ENCODE results near the gene CIBAR2. TPM values are rescaled to one million over a fixed set of nuclear protein-coding genes. Genes with fewer than 3 reads are reported as not detected.
"Not testable (repeated sequence)": the region's sequence is repeated elsewhere in the genome, so short reads cannot be mapped to it uniquely, and the experiment has no call there.

Gene CIBAR2
- total RNA-seq, 2 donors from 2014 or later, result not detected

GRCh38 chr16:85062845-85063244 is 49.4 kb downstream of the CIBAR2 start:
- no peak for ATAC-seq
- peaks cover 4% of the 10 kb centered on the region for H3K36me3 Mint-ChIP-seq (ENCODE audit: low read depth)
- peak overlapping the region; percentile 43 for H3K27ac Mint-ChIP-seq
- H3K9me3 ChIP-seq (ENCODE audit: control insufficient read depth, low read length, poor library complexity, severe bottlenecking), result no peaks in the 10 kb centered on the region
- H3K27me3 Mint-ChIP-seq, result no peaks in the 10 kb centered on the region
- DNase-seq, result no peak
- H3K4me3 Mint-ChIP-seq, result no peak overlapping the region
- H3K4me1 Mint-ChIP-seq, result peaks cover 13% of the 10 kb centered on the region

GRCh38 chr16:85062323-85062722 is 49.9 kb downstream of the CIBAR2 start:
- Mint-ChIP-seq H3K27ac (no peak overlapping the region), H3K36me3 (ENCODE audit: low read depth) (peaks cover 4% of the 10 kb centered on the region), H3K4me3 (no peak overlapping the region), H3K4me1 (peaks cover 16% of the 10 kb centered on the region), H3K27me3 (no peaks in the 10 kb centered on the region)
- DNase-seq, result no peak
- no peak for ATAC-seq
- no peaks in the 10 kb centered on the region for H3K9me3 ChIP-seq (ENCODE audit: control insufficient read depth, low read length, poor library complexity, severe bottlenecking)

- Mint-ChIP-seq H3K27ac (peak overlapping the region; percentile 45), H3K4me3 (peak overlapping the region; percentile 28), H3K4me1 (peaks cover 23% of the 10 kb centered on the region), H3K36me3 (ENCODE audit: low read depth) (peaks cover 4% of the 10 kb centered on the region), H3K27me3 (no peaks in the 10 kb centered on the region)
- H3K9me3 ChIP-seq (ENCODE audit: control insufficient read depth, low read length, poor library complexity, severe bottlenecking), result no peaks in the 10 kb centered on the region
- ATAC-seq (peak; percentile 57), DNase-seq (no peak)
Observed at GRCh38 chr16:85061566-85061965, 50.7 kb downstream of the CIBAR2 start.

DNA sequence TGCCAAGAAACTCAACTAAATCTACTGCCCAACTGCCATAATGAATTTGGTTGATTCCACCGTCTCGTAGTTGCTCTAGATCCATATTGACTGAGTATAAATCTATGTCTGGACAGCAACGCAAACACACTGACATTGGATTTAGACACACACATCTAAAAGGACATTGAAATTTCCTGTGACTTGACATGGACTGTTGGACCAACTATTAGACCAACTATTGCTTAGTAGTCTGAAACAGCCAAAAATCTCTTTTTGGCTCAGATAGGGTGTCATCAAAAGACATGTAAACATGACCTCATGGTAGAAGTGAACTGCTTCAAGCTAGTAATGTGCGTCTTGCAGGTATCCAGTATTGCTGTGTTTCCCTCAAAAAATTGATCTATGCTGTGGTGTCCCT is 53.4 kb downstream of the CIBAR2 start:
- Mint-ChIP-seq H3K27ac (no peak overlapping the region), H3K27me3 (no peaks in the 10 kb centered on the region), H3K4me3 (no peak overlapping the region), H3K36me3 (ENCODE audit: low read depth) (no peaks in the 10 kb centered on the region), H3K4me1 (peaks cover 38% of the 10 kb centered on the region)
- H3K9me3 ChIP-seq (ENCODE audit: control insufficient read depth, low read length, poor library complexity, severe bottlenecking), result no peaks in the 10 kb centered on the region
- ATAC-seq (no peak), DNase-seq (no peak)

- Mint-ChIP-seq H3K27me3 (no peaks in the 10 kb centered on the region), H3K4me1 (peaks cover 38% of the 10 kb centered on the region), H3K27ac (peak overlapping the region; percentile 98), H3K36me3 (ENCODE audit: low read depth) (no peaks in the 10 kb centered on the region), H3K4me3 (peak overlapping the region; percentile 12)
- DNase-seq, result no peak
- no peak for ATAC-seq
- H3K9me3 ChIP-seq (ENCODE audit: control insufficient read depth, low read length, poor library complexity, severe bottlenecking), result no peaks in the 10 kb centered on the region
Observed at GRCh38 chr16:85057948-85058347, 54.3 kb downstream of the CIBAR2 start.

- ATAC-seq (no peak), DNase-seq (no peak)
- H3K4me1 Mint-ChIP-seq, result peaks cover 35% of the 10 kb centered on the region
- peak overlapping the region; percentile 98 for H3K27ac Mint-ChIP-seq
- no peaks in the 10 kb centered on the region for H3K36me3 Mint-ChIP-seq (ENCODE audit: low read depth)
- H3K9me3 ChIP-seq (ENCODE audit: control insufficient read depth, low read length, poor library complexity, severe bottlenecking), result no peaks in the 10 kb centered on the region
- H3K27me3 Mint-ChIP-seq, result no peaks in the 10 kb centered on the region
- peak overlapping the region; percentile 89 for H3K4me3 Mint-ChIP-seq
Observed at GRCh38 chr16:85057212-85057889, 54.9 kb downstream of the CIBAR2 start.

DNA sequence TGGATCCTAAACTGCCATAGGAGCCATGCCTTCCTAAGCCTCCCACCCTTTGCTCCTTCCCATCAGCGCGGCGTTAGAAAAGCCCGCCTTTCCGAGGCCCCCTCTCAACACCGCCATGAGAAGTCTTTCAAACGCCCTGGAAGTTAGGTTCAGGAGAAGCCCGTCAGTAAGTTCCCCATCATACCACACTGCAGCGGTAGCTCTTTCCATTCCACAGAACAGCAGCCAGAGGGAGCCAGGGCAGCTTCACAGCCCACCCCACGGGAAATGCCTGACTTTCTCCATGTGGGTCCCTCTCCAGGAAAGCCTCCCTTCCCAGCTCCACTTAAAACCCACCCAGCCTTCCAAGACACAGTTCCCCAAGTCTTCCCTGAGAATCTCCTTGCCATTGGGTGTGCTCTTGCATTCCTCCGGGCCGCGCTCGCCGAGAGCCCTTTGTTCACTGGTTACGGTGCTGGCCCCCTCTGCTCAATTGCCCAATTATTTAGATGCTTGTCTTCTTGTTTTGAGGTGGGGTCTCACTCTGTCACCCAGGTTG is 56.0 kb downstream of the CIBAR2 start:
- DNase-seq, result no peak
- no peaks in the 10 kb centered on the region for H3K36me3 Mint-ChIP-seq (ENCODE audit: low read depth)
- H3K4me3 Mint-ChIP-seq, result peak overlapping the region; percentile 89
- H3K27ac Mint-ChIP-seq, result peak overlapping the region; percentile 98
- no peaks in the 10 kb centered on the region for H3K9me3 ChIP-seq (ENCODE audit: control insufficient read depth, low read length, poor library complexity, severe bottlenecking)
- peaks cover 35% of the 10 kb centered on the region for H3K4me1 Mint-ChIP-seq
- no peak for ATAC-seq
- H3K27me3 Mint-ChIP-seq, result no peaks in the 10 kb centered on the region

DNA sequence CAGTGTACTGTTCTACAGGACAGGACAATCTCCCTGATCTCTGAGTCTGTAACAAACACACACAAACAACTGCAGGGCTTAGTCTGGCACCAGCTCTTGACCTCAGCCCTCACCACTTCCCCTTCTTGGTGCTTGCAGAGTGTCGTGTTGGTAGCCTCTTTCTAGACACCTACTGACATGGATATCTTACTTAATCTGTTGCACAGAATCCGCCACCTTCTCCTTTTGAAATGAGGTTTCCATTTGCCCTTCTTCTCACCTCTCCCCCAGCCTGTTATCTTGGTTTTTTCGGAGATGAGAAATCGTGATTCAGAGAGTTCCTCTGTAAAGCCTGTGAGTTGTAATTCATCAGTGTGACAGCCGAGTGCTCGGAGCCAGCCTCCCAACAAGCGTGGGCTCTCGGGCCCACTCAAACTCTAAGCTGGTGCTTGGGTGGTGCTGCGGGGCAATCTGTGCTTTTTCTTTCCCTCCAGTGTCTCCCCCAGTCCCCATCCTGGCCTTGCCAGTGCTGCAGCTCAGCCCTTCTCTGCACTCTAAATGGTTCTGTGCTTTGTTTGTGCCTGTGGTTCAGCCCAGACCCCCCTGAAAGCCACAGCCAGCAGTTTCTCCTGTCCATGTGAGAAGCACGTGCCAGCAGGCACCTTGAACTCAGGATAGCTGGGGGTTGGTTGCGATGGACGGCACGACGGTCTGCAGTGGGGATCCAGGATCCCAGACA is 56.6 kb downstream of the CIBAR2 start:
- no peaks in the 10 kb centered on the region for H3K36me3 Mint-ChIP-seq (ENCODE audit: low read depth)
- peak overlapping the region; percentile 98 for H3K27ac Mint-ChIP-seq
- ATAC-seq (peak; percentile 95), DNase-seq (peak in 2 of 3 donors; percentile 41 to 49)
- peak overlapping the region; percentile 89 for H3K4me3 Mint-ChIP-seq
- no peaks in the 10 kb centered on the region for H3K9me3 ChIP-seq (ENCODE audit: control insufficient read depth, low read length, poor library complexity, severe bottlenecking)
- no peaks in the 10 kb centered on the region for H3K27me3 Mint-ChIP-seq
- H3K4me1 Mint-ChIP-seq, result peaks cover 37% of the 10 kb centered on the region

GRCh38 chr16:85054948-85055492 is 57.3 kb downstream of the CIBAR2 start:
- H3K9me3 ChIP-seq (ENCODE audit: control insufficient read depth, low read length, poor library complexity, severe bottlenecking), result no peaks in the 10 kb centered on the region
- H3K4me3 Mint-ChIP-seq, result peak overlapping the region; percentile 89
- H3K36me3 Mint-ChIP-seq (ENCODE audit: low read depth), result no peaks in the 10 kb centered on the region
- peak overlapping the region; percentile 98 for H3K27ac Mint-ChIP-seq
- H3K4me1 Mint-ChIP-seq, result peaks cover 39% of the 10 kb centered on the region
- DNase-seq, result no peak
- no peak for ATAC-seq
- no peaks in the 10 kb centered on the region for H3K27me3 Mint-ChIP-seq

DNA sequence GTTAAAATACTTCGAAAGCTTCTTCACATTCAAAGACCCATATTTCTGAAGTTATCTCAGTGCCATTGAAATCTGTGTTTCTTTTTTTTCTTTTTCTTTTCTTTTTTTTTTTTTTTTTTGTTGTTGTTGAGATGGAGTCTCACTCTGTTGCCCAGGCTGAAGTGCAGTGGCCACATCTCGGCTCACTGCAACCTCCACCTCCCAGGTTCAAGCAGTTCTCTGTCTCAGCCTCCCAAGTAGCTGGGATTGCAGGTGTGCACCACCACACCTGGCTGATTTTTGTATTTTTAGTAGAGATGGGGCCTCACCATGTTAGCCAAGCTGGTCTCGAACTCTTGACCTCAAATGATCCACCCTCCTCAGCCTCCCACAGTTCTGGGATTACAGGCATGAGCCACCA is 58.0 kb downstream of the CIBAR2 start:
- H3K27me3 Mint-ChIP-seq; ATAC-seq; H3K4me3 Mint-ChIP-seq; H3K9me3 ChIP-seq (ENCODE audit: control insufficient read depth, low read length, poor library complexity, severe bottlenecking); DNase-seq; H3K36me3 Mint-ChIP-seq (ENCODE audit: low read depth): not testable (repeated sequence)
- H3K4me1 Mint-ChIP-seq, result peaks cover 41% of the 10 kb centered on the region
- peak overlapping the region; percentile 98 for H3K27ac Mint-ChIP-seq

GRCh38 chr16:85052536-85052935 is 59.7 kb downstream of the CIBAR2 start:
- Mint-ChIP-seq H3K27ac (no peak overlapping the region), H3K4me3 (no peak overlapping the region), H3K36me3 (ENCODE audit: low read depth) (no peaks in the 10 kb centered on the region), H3K27me3 (no peaks in the 10 kb centered on the region), H3K4me1 (peaks cover 36% of the 10 kb centered on the region)
- DNase-seq (no peak), ATAC-seq (no peak)
- no peaks in the 10 kb centered on the region for H3K9me3 ChIP-seq (ENCODE audit: control insufficient read depth, low read length, poor library complexity, severe bottlenecking)

DNA sequence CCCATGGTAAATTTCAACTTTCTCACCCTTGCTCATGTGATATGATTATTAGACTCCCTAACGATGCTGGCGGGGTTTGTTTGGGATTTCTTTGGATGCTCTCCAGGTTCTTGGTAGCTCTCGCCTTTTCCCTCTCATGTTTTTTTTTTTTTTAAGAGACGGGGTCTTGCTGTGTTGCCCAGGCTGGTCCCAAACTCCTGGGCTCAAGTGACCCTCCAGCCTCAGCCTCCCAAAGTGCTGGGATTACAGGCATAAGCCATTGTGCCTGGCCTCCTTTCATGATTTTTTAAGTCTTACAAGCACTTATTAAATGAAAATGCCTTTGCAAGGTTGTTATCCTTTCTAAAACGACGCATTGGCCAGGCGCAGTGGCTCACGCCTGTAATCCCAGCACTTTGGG is 60.6 kb downstream of the CIBAR2 start:
- ATAC-seq (no peak), DNase-seq (no peak)
- Mint-ChIP-seq H3K4me1 (peaks cover 37% of the 10 kb centered on the region), H3K36me3 (ENCODE audit: low read depth) (peaks cover under 1% of the 10 kb centered on the region), H3K4me3 (no peak overlapping the region), H3K27ac (no peak overlapping the region), H3K27me3 (no peaks in the 10 kb centered on the region)
- no peaks in the 10 kb centered on the region for H3K9me3 ChIP-seq (ENCODE audit: control insufficient read depth, low read length, poor library complexity, severe bottlenecking)

DNA sequence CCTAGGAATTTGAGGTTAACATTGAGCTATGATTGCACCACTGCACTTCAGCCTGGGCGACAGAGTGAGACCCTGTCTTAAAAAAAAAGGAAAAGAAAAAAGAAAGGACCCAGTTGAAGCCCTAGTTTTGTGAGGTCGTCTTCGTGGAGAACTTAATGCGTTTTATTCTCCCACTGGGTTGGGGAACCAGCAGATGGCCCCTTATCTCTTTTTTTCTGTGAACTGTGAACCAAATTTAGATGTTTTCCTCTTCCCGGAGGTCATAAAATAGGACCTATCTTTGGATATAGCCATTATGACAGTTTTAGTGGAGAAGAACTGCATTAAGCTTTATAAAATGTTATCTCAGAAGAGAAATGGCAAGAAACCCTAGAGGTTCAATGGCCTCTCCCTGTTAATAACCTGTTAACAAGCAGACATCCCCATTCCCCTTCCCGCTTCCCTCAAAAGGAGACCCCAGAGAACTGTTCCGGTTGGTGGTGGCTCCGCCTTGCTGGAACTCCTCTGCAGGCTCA is 61.1 kb downstream of the CIBAR2 start:
- peaks cover 36% of the 10 kb centered on the region for H3K4me1 Mint-ChIP-seq
- no peak overlapping the region for H3K27ac Mint-ChIP-seq
- no peaks in the 10 kb centered on the region for H3K27me3 Mint-ChIP-seq

More for the DNA sequence above, 61.1 kb downstream of the CIBAR2 start:
- Mint-ChIP-seq H3K4me3 (no peak overlapping the region), H3K36me3 (ENCODE audit: low read depth) (peaks cover 4% of the 10 kb centered on the region)
- no peak for ATAC-seq
- no peak for DNase-seq
- H3K9me3 ChIP-seq (ENCODE audit: control insufficient read depth, low read length, poor library complexity, severe bottlenecking), result no peaks in the 10 kb centered on the region
